Renal cortical epithelial cell (primary cell): ENCODE data around the gene SPARCL1. TPM values are rescaled to one million over a fixed set of nuclear protein-coding genes. Genes with fewer than 3 reads are reported as not detected.
A peak's percentile ranks its signal among the peaks of the same experiment; 100 is the strongest.
"Not testable (repeated sequence)": the region's sequence is repeated elsewhere in the genome, so short reads cannot be mapped to it uniquely, and the experiment has no call there.

Source experiments
- DNase-seq: peaks from one replicate; pipeline ENCODE4 v3.0.0-alpha.2; 2011; ENCODE audit warnings: low read depth
- total RNA-seq: library from RNA; depleted of rRNA; stranded (reverse); fragments of >200 nt; gene quantifications from 2 replicates; pipeline ENCODE4 v1.2.3, GENCODE V29; 2014

SPARCL1 gene
- total RNA-seq, 1 donor from 2014 or later: 0.35 TPM

DNA sequence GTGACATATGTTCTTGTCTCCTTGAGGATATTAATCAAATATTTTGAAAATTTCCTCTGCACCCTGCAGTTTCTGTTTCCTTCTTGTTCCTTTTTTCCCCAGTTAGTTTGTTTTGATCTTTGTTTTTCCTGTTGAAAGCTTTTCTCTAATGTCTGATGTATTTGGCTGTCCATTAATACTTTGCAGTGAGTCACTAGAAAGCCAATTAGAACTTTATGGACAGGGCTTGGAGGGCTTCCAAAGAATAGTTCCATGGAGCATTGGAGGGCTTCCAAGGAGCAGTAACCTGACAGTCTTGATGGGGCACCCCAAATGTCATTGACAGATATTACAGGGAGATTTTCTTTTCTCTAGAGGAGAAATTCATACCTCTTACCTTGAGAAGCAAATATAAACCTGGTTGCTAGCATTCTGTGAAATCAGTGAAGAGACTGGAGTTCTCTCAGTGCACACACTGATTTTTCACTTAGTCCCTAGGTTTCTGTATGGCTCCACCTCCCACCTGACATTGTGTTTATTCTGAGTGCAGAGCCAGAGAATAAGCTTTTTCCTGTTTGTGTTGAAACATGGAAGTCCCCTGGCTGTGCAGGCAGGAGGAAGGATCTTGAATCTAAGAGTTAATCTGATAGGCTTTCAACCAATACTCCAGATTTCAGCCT is 26.5 kb downstream of the SPARCL1 start:
- DNase-seq: peak; percentile 91

DNA sequence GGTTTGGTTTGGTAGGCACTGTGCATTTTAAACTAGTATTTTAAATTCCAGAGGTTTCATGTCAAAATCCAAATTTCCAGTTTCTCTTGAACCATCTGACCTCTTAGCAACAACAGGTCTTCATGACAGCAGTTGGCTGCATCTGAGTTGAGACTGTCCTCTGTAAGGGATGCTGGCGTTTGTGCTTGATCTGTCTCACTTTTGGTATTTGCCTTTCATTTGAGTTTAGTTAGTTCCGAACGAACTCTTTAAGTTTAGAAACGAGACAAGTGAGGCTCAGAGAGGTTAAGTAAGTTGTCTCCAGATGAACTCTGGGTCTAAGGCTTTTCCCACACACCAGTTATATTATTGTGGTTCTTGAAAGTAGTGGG is 29.1 kb downstream of the SPARCL1 start:
- no peak for DNase-seq

DNA sequence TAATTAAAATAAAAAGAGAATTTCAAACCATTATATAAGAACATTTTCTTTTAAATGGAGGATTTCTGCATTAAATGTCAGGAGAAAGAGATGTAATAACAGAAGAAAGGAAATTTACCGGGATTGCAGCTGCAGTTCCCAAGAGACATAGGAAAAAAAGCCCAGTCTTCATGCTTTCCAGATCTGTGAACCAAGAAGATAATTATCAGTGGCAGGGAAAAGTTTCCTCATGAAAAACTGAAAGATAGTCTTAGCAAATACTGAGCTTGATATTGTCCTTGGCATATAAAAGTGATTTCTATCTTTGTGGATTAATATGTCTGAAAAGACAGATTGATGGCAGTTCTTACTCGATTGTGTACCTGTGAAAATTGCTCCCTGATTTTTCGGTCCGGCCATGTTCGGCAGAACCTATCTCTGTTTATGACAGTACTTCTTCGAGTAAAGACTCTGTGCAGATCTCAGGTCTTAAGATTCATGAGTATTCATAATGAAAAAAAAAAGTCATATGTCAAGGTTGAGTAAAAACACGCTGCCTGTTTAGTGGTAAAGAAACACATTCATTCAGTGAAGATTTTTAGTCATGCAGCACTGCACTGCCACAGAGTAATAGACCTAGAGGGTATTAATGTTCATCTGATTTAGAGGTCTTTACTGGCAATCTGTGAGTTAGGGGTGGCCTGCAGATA is 29.6 kb downstream of the SPARCL1 start:
- peak; percentile 15 for DNase-seq

GRCh38 chr4:87498446-87498900 is 30.7 kb downstream of the SPARCL1 start:
- DNase-seq: peak; percentile 59

DNA sequence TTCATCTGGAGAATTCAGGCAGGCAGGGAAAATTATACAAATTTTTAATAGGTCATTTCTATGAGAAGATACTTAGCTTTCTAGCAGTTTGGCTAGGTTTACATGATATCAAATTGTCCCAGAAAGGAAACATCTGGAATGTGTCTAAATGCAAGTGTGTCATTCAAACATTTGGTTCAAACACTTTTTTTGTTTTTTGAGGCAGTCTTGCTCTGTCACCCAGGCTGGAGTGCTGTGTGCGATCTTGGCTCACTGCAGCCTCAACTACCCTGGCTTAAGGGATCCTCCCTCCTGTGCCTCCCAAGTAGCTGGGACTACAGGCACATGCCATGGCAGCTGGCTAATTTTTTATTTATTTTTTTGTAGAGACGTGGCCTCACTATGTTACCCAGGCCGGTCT is 31.6 kb downstream of the SPARCL1 start:
- DNase-seq: no peak

GRCh38 chr4:87497159-87497558 is 32.0 kb downstream of the SPARCL1 start:
- DNase-seq: no peak

DNA sequence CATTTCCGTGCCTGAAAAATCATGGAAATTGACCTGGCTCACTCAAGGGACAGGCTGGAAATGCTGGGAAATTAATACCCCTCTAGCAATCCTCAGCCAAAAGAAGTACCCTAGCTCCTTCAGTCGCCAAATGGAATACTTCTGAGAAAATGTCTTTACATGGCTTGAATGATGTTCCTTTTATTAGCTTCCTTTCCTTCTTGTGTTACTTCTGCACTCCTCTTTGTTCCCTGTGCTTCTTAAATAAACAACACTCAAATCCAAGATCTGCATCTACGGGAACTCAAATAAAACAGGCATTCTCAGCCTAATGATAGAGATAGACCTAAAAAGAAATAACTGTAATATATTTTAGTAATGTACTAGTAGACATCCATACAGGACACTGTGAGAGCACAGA is 36.1 kb downstream of the SPARCL1 start:
- no peak for DNase-seq

DNA sequence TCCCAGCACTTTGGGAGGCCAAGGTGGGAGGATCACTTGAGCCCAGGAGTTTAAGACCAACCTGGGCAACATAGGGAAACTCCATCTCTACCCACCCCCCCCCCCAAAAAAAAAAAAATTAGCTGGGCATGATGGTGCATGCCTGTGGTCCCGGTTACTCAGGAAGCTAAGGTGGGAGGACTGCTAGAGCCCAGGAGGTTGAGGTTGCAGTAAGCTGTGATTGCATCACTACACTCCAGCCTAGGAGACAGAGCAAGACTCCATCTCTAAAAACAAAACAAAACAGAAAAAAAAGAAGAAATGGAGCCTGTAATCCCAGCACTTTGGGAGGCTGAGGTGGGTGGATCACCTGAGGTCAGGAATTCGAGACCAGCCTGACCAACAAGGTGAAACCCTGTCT is 37.3 kb downstream of the SPARCL1 start:
- peak; percentile 22 for DNase-seq

- DNase-seq: no peak
Observed at GRCh38 chr4:87491436-87491835, 37.7 kb downstream of the SPARCL1 start.

GRCh38 chr4:87490664-87491369 is 38.4 kb downstream of the SPARCL1 start:
- DNase-seq: no peak

- DNase-seq: no peak
Observed at GRCh38 chr4:87489678-87490077, 39.5 kb downstream of the SPARCL1 start.

DNA sequence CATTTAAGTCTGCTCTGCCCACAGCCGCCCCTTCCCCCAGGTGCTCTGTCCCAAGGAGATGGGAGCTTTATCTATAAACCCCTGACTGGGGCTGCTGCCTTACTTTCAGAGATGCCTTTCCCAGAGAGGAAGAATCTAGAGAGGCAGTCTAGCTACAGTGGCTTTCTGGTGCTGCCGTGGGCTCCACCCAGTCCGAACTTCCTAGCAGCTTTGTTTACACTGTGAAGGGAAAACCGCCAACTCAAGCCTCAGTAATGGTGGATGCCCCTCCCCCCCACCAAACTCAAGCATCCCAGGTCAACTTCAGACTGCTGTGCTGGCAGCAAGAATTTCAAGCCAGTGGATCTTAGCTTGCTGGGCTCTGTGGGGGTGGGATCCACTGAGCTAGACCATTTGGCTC is 40.5 kb downstream of the SPARCL1 start:
- DNase-seq: not testable (repeated sequence)

GRCh38 chr4:87483247-87483646 is 45.9 kb downstream of the SPARCL1 start:
- DNase-seq: not testable (repeated sequence)

DNA sequence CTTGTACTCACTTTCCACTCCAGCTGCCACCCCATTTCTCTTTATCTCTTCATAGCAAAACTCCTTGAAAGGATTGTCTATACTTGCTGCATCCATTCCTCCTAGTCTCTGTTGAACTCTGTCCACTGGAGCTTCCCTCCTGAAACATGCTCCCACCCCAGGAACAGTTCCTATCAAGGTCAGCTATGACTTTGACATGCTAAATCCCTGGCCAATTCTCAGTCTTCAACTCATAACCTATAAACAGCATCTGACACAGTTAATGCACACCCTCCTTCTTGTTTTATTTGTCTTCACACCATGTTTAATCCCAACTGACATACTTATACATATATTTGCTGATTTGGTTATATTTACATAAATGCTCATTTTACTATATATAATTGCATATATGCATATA is 47.8 kb downstream of the SPARCL1 start:
- no peak for DNase-seq

DNA sequence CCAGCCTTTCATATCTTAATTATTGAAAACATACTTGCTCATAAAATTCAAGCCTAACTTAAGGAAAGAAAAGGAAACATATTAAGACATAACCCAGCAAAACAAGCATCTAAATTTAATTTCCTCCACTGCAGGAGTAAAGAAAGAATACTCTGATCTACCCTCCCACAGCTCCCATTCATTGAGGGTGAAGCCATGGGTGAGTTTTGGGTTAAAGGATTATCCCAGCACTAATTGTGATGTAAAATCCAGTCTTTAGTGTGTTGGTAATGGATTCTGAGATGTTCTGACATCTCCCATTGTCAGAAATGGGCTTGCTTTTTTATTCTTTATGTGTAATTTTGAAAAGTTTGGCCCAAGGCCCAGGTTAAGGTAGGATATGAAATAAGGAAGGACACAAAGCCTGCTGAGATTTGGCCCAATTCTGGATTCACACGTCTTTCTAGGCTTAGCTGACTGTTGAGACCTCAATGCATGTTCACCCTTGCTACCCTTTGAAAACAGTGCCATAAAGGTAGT is 50.4 kb downstream of the SPARCL1 start:
- no peak for DNase-seq

DNA sequence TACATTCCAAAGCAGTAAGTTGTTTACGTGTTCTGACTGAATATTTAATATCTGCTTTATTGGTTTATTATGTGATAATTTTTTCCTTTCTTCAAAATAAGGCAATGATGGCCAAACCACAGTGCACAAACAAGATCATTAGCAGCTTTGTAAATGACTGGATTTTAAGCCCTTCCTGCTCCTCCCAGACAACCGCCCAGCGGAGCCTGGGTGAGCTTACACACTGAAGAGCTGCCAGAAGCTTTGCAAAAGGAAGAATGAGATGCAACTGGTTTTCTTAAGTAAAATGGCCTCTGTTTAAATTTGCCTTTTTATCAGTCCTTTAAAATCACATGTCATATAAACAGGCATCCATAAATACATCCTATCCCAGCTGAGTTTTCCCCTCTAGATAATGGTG is 52.2 kb downstream of the SPARCL1 start:
- DNase-seq: no peak

GRCh38 chr4:87469390-87469789 is 59.8 kb downstream of the SPARCL1 start:
- no peak for DNase-seq

DNA sequence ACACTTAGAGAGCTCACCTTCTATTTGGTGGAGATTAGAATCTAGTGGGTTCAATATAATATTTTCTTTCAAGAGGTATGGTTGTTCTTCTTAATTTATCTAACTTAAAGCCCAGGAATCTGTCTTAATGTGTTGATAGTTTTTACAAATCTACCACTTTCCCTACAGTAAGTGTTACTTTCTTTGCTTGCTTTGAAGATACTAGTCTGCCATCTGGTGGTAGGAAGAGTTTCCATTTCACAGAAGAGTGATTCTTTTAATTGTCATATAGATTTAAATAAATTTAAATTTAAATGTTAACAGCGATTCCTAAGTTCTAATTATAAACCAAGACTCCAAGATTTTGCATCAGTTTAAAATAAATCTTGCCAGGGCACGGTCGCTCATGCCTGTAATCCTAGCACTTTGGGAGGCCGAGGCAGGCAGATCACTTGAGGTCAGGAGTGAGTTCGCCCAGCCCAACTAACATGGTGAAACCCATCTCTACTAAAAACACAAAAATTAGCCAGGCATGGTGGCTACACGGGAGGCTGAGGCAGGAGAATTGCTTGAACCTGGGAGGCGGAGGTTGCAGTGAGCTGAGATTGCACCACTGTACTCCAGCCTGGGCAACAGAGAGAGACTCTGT is 63.3 kb downstream of the SPARCL1 start:
- peak; percentile 74 for DNase-seq

- DNase-seq: no peak
Observed at GRCh38 chr4:87462102-87462501, 67.1 kb downstream of the SPARCL1 start.

DNA sequence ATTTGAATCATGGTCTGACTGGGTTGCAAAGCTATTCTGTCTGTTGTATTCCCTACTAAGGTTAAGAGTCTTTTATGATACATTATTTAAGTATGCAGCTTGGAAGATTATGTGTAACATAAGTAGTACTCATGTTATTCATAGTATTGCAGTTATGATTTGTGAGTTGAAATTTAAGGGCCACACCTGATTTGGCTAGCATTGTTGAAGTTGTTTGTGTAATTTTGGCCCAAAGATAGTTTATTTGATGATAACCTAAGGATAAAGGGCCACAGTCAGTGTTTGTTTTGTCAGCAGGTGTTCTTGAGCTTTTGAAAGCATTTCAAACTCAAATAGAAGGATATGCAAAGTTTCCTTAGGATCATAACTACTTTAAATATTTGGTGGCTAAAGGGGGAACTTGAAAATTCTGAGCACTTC is 67.9 kb downstream of the SPARCL1 start:
- DNase-seq: no peak

DNA sequence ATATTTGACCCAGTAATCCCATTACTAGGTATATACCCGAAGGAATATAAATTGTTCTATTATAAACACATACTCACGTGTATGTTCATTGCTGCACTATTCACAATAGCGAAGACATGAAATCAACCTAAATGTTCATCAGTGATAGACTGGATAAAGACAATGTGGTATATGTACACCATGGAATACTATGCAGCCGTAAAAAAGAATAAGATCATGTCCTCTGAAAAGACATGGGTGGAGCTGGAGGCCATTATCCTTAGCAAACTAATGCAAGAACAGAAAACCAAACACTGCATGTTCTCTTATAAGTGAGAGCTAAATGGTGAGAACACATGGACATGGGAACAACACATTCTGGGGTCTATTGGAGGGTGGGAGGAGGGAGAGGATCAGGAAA is 70.3 kb downstream of the SPARCL1 start:
- DNase-seq: no peak

- no peak for DNase-seq
Observed at GRCh38 chr4:87451537-87451936, 77.6 kb downstream of the SPARCL1 start.
